GM12891 (cell line): ENCODE results near the gene EGLN1.
A peak's percentile ranks its signal among the peaks of the same experiment; 100 is the strongest.

Experiments
- DNase-seq: peaks from one replicate; pipeline ENCODE4 v3.0.0; 2011; ENCODE audit warnings: low spot score; ENCODE audit not compliant: insufficient read length
- FAIRE-seq: peaks from 2 replicates; lab custom pipeline; 2011; peaks lifted over from hg19 to GRCh38; lab: Jason Lieb, UNC
- PAX5 ChIP-seq: IDR thresholded peaks from 2 replicates; pipeline ENCODE4 v1.6.1; 2011; ENCODE audit warnings: low read length, moderate library complexity, mild to moderate bottlenecking; ENCODE audit not compliant: insufficient read depth, severe bottlenecking
- POLR2A ChIP-seq: IDR thresholded peaks from 2 replicates; pipeline ENCODE4 v1.6.1; 2011; ENCODE audit warnings: low read depth, low read length, control low read depth
- POLR2AphosphoS5 ChIP-seq: IDR thresholded peaks from 2 replicates; pipeline ENCODE4 v1.6.1; 2011; ENCODE audit warnings: low read depth, low read length, control low read depth
- POU2F2 ChIP-seq: IDR thresholded peaks from 2 replicates; pipeline ENCODE4 v1.6.1; 2011; ENCODE audit warnings: low read depth, mild to moderate bottlenecking, control low read depth, low read length, moderate library complexity
- SPI1 ChIP-seq: IDR thresholded peaks from 2 replicates; pipeline ENCODE4 v1.6.1; 2011; ENCODE audit warnings: low read depth, low read length, control low read depth
- TAF1 ChIP-seq: IDR thresholded peaks from 2 replicates; pipeline ENCODE4 v1.6.1; 2011; ENCODE audit warnings: low read depth, low read length, control low read depth

EGLN1 gene

DNA sequence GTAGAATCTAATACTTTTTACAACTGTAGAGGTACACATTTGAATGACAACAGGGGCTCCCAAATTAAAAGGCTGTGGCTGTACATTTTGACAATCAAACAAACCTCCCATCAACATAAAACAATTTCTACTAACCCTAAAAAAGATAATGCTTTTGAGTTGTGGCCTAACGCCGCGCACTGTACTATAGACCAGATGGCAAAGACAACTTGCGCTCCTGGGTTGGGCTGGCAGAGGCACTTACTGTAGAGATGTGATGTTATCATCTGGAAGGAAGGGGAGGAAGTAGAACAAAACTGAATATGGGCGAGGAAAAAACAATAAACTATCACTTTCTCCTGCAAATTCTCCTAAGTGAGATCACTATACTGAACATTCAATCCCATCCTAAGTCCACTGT is 57.9 kb downstream of the EGLN1 start:
- no peak for FAIRE-seq
- TF ChIP-seq SPI1 (no peak), POU2F2 (no peak), TAF1 (no peak), POLR2A (no peak), PAX5 (no peak), POLR2AphosphoS5 (no peak)
- no peak for DNase-seq

DNA sequence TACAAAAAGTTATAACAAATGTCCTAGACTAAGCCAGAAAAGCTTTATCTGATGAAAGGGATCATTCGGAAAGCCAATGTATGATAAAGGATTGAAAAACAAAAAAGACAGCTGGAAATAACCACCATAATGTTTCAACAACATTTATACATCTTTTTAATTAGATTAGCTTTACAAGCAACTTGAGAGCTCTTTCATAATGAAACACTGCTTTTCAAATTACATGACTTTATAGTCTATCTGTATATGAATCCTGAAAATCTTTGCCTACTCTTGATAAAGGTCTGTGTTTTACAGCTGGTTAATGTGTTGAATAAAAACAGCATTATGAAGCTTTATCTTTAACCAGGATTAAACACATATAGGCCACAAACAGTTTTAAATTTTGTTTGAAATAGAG is 58.5 kb downstream of the EGLN1 start:
- FAIRE-seq (no peak), DNase-seq (no peak)
- no peak for TF ChIP-seq POU2F2
- TF ChIP-seq POLR2AphosphoS5: no peak
- no peak for TF ChIP-seq SPI1
- TF ChIP-seq POLR2A: no peak
- no peak for TF ChIP-seq TAF1
- TF ChIP-seq PAX5: no peak

DNA sequence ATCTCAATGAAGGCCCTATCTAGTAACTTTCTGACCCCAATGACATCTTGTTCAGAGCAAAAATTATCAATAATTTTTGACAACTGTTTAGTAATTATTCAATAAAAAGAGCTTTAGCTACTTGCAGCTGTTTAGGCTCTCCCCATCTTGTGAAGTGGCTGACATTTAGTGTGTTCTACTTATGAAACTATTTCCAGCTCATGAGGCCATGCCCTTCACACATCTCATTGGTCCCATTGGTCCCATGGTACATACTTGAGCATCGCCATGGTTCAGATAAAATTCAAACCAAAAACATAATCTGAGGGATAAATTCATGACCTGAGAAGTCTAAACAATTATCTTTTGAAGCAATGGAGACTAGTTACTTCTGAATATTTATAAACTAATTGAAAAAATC is 59.8 kb downstream of the EGLN1 start:
- no peak for DNase-seq
- no peak for FAIRE-seq
- TF ChIP-seq SPI1 (no peak), TAF1 (no peak), PAX5 (no peak), POLR2A (no peak), POLR2AphosphoS5 (no peak), POU2F2 (no peak)

DNA sequence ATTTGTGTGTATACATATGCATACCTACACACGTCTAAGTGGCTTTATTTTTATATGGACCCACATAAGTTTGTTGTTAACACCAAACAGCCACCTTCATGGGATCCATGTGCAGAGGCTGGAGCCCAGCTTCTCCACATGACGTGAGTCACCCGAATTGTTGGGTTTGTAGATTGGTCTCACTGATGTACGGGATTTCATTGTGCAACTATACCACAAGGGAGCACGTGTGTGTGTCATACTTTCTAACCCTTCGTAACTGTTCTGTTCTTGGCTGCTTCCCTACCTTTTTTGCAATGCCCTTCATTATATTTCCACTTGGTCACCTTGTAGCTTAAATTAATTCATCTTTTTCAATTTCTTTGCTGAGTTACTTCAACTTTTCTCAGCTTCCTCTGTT is 63.0 kb downstream of the EGLN1 start:
- no peak for TF ChIP-seq POLR2A
- no peak for TF ChIP-seq PAX5
- TF ChIP-seq POLR2AphosphoS5: no peak
- TF ChIP-seq TAF1: no peak
- TF ChIP-seq SPI1: no peak
- no peak for TF ChIP-seq POU2F2
- DNase-seq (no peak), FAIRE-seq (no peak)

DNA sequence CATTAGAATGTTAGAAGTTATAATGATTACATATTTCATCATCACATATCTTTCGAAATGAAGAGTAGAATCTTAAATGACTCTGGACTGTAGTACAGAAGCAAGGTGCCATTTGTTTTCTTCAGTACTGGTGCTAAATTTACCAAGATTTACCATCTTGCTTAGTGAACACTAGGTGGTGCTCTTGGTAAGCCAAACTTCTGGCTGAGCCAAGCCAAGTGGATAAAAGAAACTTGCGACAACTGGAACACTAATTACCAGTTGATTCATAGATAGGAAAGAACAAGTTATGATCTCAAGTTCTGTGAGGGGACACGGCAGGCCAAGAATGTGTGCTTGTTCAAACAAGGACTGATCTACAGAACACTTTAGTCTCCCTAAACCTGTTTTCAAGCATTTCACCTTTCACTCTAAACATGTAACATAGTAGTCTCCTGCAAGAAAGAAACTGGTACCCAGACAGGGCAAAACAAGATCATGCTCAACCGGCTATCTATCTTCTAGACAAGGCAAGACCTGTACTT is 64.2 kb downstream of the EGLN1 start:
- DNase-seq (peak; percentile 23), FAIRE-seq (peak; percentile 90)

DNA sequence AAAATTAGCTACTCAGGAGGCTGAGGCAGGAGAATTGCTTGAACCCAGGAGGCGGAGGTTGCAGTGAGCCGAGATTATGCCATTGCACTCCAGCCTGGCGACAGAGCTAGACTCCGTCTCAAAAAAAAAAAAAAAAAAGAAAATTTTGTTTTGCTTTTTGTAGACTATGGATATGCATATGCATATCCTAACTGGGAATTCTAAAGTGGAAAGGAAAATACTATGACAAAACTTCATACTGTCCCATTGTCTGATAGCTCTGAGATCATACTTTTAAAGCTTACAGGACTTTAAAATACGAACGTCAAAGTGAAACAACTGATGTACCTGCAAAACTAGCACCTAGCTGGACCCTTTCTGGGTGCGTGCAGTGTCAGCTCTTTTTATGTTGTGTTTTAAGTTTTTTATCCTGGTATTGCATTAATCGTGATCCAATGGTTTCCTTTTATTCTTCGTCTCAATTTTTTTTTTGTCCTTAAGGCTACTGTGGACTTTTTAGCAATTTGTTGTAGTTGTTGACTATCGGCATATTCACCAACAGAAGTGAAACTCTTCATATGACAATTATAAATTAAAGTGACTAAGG is 64.8 kb downstream of the EGLN1 start:
- no peak for FAIRE-seq
- no peak for TF ChIP-seq POU2F2
- no peak for TF ChIP-seq TAF1
- TF ChIP-seq POLR2AphosphoS5: no peak
- TF ChIP-seq PAX5: no peak
- no peak for TF ChIP-seq POLR2A
- TF ChIP-seq SPI1: no peak
- DNase-seq: no peak

More for the DNA sequence above, 64.2 kb downstream of the EGLN1 start:
- no peak for TF ChIP-seq POU2F2
- no peak for TF ChIP-seq SPI1
- TF ChIP-seq PAX5: no peak
- no peak for TF ChIP-seq POLR2AphosphoS5
- no peak for TF ChIP-seq TAF1
- TF ChIP-seq POLR2A: no peak

DNA sequence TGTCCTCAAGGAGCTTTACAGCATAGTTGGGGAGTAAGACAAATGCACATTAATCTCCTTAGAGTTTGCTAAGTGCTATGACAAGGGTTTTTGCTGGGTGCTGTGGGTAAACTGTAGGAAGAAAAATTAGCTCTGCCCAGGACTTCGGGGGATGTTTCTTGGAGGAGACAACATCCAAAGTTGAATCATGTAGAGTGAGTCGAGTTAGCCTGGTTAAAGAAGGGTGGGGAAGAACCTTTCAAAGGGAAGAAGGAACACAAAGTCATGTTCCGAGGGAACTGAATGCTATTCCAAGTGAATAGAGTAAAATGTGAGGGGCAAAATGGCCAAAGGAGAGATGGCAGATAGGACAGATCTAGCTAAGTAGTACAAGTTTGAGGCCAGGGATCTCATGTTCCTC is 66.9 kb downstream of the EGLN1 start:
- TF ChIP-seq TAF1 (no peak), SPI1 (no peak), POU2F2 (no peak), POLR2A (no peak), POLR2AphosphoS5 (no peak), PAX5 (no peak)
- DNase-seq (no peak), FAIRE-seq (no peak)

DNA sequence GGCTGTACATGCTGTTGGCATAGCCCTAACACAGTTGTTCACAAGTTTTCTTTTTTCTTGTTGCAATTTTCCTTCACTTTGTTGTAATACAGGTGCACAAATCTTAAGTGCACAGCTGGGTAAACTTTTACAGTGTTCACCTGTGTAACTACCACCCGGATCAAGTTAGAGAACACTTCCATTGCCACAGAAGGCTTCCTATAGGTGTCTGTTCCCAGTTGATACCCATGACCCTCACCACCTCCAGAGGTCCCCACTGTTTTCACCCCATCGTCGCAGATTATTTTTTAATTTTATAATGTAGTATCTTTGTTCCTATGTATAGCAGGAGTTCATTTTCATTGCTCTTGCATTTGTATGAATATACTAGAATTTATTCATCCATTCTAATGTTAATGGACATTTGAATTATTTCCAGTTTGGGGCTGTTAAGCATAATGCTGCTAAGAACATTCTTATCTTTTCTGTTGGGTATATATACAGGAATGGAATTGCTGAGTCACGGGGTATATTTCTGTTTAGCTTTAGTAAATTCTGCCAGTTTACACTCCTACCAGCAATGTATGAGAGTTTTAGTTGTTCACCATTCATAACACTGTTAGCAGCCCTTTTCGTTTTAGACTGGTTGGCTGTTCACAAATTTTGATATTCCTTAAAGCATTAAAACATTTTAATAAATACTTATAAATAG is 67.6 kb downstream of the EGLN1 start:
- FAIRE-seq: no peak

DNA sequence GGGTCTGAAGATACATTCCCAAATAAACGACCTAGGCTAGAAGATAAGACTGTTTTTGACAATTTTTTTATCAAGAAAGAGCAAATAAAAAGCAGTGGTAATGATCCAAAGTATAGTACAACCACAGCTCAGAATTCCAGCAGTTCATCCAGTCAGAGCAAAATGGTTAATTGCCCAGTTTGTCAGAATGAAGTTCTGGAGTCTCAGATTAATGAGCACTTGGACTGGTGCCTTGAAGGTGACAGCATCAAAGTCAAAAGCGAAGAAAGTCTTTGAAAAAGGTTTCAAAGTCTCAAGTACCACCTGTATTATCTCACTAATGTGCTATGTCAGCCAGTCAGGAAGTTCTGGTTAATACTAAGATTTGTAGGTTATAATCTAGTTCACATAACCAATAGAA is 69.0 kb downstream of the EGLN1 start:
- FAIRE-seq: no peak
- TF ChIP-seq TAF1 (no peak), SPI1 (no peak), POU2F2 (no peak), POLR2A (no peak), PAX5 (no peak), POLR2AphosphoS5 (no peak)
- DNase-seq: no peak

More for the DNA sequence above, 67.6 kb downstream of the EGLN1 start:
- no peak for DNase-seq
- TF ChIP-seq POLR2AphosphoS5 (no peak), TAF1 (no peak), PAX5 (no peak), POLR2A (no peak), POU2F2 (no peak)
